CD14-positive monocyte (primary cell): Measurements from ENCODE around the gene VPS37B. TPM values are rescaled to one million over a fixed set of nuclear protein-coding genes. Genes with fewer than 3 reads are reported as not detected.

Source experiments
- DNase-seq, 3 donors: peaks; one replicate each; pipeline ENCODE4 v3.0.0-alpha.2; 2011 to 2022
- H2AFZ ChIP-seq: 2 replicates; pipeline ENCODE4 v1.6.0; 2012; ENCODE audit warnings: mild to moderate bottlenecking, low read depth, low read length, inconsistent platforms; ENCODE audit not compliant: insufficient read depth, poor library complexity, severe bottlenecking
- H3K27ac ChIP-seq, 2 donors: 1 replicate in 1 of 2; 2 replicates in 1 of 2; pipeline ENCODE4 v1.5.1; 2012 to 2013; ENCODE audit warnings: low read length in 2 of 2, control low read depth in 1 of 2, inconsistent platforms in 1 of 2, low read depth in 1 of 2, mild to moderate bottlenecking in 1 of 2
- H3K27me3 ChIP-seq, 2 donors: one replicate each; pipeline versions ENCODE4 v1.6.0 to v1.6.1; 2011 to 2013; ENCODE audit warnings: low read length in 2 of 2; ENCODE audit not compliant: control insufficient read depth in 2 of 2, insufficient read depth in 2 of 2
- H3K36me3 ChIP-seq, 2 donors: replicated peaks in 1 of 2; 1 replicate in 1 of 2; 2 replicates in 1 of 2; pipeline versions ENCODE4 v1.5.1 to v1.6.1; 2012 to 2013; ENCODE audit warnings: low read length in 2 of 2, control low read depth in 1 of 2, inconsistent platforms in 1 of 2, mild to moderate bottlenecking in 1 of 2; ENCODE audit not compliant: insufficient read depth in 2 of 2, control insufficient read depth in 1 of 2
- H3K4me1 ChIP-seq, 2 donors: 1 replicate in 1 of 2; 2 replicates in 1 of 2; pipeline versions ENCODE4 v1.5.1 to v1.6.1; 2012 to 2013; ENCODE audit warnings: low read length in 2 of 2, control low read depth in 1 of 2, inconsistent platforms in 1 of 2, mild to moderate bottlenecking in 1 of 2, moderate library complexity in 1 of 2; ENCODE audit not compliant: insufficient read depth in 2 of 2, control insufficient read depth in 1 of 2
- H3K4me2 ChIP-seq: replicated peaks from 2 replicates; pipeline ENCODE3; 2012; ENCODE audit warnings: low read length, moderate library complexity, mild to moderate bottlenecking; ENCODE audit not compliant: poor library complexity, severe bottlenecking; ENCODE audit errors: extremely low read depth
- H3K4me3 ChIP-seq, 3 experiments: fragments of 200-600 bp in 1 of 3; sonication (generic) in 1 of 3; replicated peaks in 1 of 3; 1 replicate in 2 of 3; 2 replicates in 1 of 3; pipeline ENCODE4 v1.5.1; 2011 to 2013; ENCODE audit warnings: low read length in 3 of 3, mild to moderate bottlenecking in 3 of 3, control low read depth in 2 of 3, low read depth in 2 of 3, inconsistent platforms in 1 of 3, moderate library complexity in 1 of 3
- H3K79me2 ChIP-seq: 2 replicates; pipeline ENCODE4 v1.6.0; 2012; ENCODE audit warnings: mild to moderate bottlenecking, control low read depth, inconsistent platforms, low read length, moderate library complexity; ENCODE audit not compliant: insufficient read depth
- H3K9ac ChIP-seq: 2 replicates; pipeline ENCODE4 v1.6.0; 2017; ENCODE audit warnings: low read length, mild to moderate bottlenecking; ENCODE audit not compliant: insufficient read depth, poor library complexity, severe bottlenecking
- H3K9me3 ChIP-seq, 2 donors: replicated peaks in 1 of 2; 1 replicate in 1 of 2; 2 replicates in 1 of 2; pipeline versions ENCODE4 v1.5.1 to v1.6.1; 2012 to 2013; ENCODE audit warnings: low read length in 2 of 2, control low read depth in 1 of 2; ENCODE audit not compliant: control insufficient read depth in 1 of 2, insufficient read depth in 1 of 2
- H4K20me1 ChIP-seq: 2 replicates; pipeline ENCODE4 v1.6.0; 2012; ENCODE audit warnings: mild to moderate bottlenecking, low read length, control low read depth, moderate library complexity; ENCODE audit not compliant: insufficient read depth
- H3K27ac Mint-ChIP-seq, 7 donors: one replicate each; pipeline ENCODE4 v1.8.0; 2020; ENCODE audit warnings: mild to moderate bottlenecking in 7 of 7, mixed read lengths in 7 of 7, moderate library complexity in 6 of 7, inconsistent platforms in 2 of 7
- H3K27me3 Mint-ChIP-seq, 3 donors: one replicate each; pipeline ENCODE4 v1.8.0; 2021 to 2022; ENCODE audit warnings: low read depth in 3 of 3, mild to moderate bottlenecking in 3 of 3, mixed read lengths in 3 of 3, moderate library complexity in 3 of 3, inconsistent platforms in 1 of 3
- H3K36me3 Mint-ChIP-seq, 2 donors: one replicate each; pipeline ENCODE4 v1.8.0; 2020; ENCODE audit warnings: mixed read lengths in 2 of 2, inconsistent platforms in 1 of 2, mild to moderate bottlenecking in 1 of 2
- H3K4me1 Mint-ChIP-seq: one replicate; pipeline ENCODE4 v1.8.0; 2020; ENCODE audit warnings: mild to moderate bottlenecking, mixed read lengths
- H3K4me3 Mint-ChIP-seq, 2 donors: one replicate each; pipeline ENCODE4 v1.8.0; 2020; ENCODE audit warnings: mild to moderate bottlenecking in 2 of 2, mixed read lengths in 2 of 2, moderate library complexity in 1 of 2
- H3K9me3 Mint-ChIP-seq, 7 donors: one replicate each; pipeline ENCODE4 v1.8.0; 2020 to 2022; ENCODE audit warnings: mixed read lengths in 7 of 7, mild to moderate bottlenecking in 6 of 7, moderate library complexity in 6 of 7, inconsistent platforms in 2 of 7
- WGBS: methylation state at CpG from one replicate; pipeline ENCODE4 v1.1.5; 2013; ENCODE audit warnings: missing lambda C conversion rate; ENCODE audit not compliant: insufficient coverage; 5-methylcytosine and 5-hydroxymethylcytosine counted together
- intact Hi-C, 2 donors: fragments of 100-400 bp; cut with micrococcal nuclease; formaldehyde crosslinking; loops; one replicate each; pipeline versions ENCODE4 v1.15.0 to v1.15.1; 2023
- polyA plus RNA-seq, 3 donors: library from polyadenylated mRNA; depleted of rRNA in 1 of 3; unstranded in 2 of 3; stranded (reverse) in 1 of 3; fragments of 300-500 nt in 2 of 3; fragments of >200 nt in 1 of 3; fragmentation: Illumina TruSeq in 2 of 3; gene quantifications; 1 replicate in 2 of 3; 2 replicates in 1 of 3; pipeline ENCODE4 v1.2.3, GENCODE V29; 2012 to 2021
- TF ChIP-seq, protein P1 (sequence below): fragments of 200-600 bp; IDR thresholded peaks from one replicate; pipeline ENCODE4 v1.8.0; 2022; ENCODE audit warnings: antibody characterized with exemption, mild to moderate bottlenecking

Gene VPS37B
- polyA plus RNA-seq, 3 donors: 12.3 to 34.3 (median 16.4) TPM

GRCh38 chr12:122868471-122869177 lies 27.3 kb downstream of the VPS37B start:
- 100% methylated on average over 10 of the region's 13 CpGs for WGBS
- Histone ChIP-seq H3K4me1 (peaks cover 36 to 40% of the 10 kb centered on the region in 2 donors), H3K27ac (no peak overlapping the region), H3K9ac (no peak overlapping the region), H4K20me1 (peaks cover 91% of the 10 kb centered on the region), H3K27me3 (no peaks in the 10 kb centered on the region), H3K4me3 (no peak overlapping the region), H3K79me2 (peaks cover 39% of the 10 kb centered on the region), H3K9me3 (no peaks in the 10 kb centered on the region), H3K4me2 (no peak overlapping the region), H3K36me3 (peaks cover 48 to 64% of the 10 kb centered on the region in 2 donors), H2AFZ (no peak overlapping the region)
- intact Hi-C loops: no loop called here
- H3K27ac Mint-ChIP-seq: no peak overlapping the region
- H3K4me3 Mint-ChIP-seq: no peak overlapping the region
- TF ChIP-seq, protein P1, sequence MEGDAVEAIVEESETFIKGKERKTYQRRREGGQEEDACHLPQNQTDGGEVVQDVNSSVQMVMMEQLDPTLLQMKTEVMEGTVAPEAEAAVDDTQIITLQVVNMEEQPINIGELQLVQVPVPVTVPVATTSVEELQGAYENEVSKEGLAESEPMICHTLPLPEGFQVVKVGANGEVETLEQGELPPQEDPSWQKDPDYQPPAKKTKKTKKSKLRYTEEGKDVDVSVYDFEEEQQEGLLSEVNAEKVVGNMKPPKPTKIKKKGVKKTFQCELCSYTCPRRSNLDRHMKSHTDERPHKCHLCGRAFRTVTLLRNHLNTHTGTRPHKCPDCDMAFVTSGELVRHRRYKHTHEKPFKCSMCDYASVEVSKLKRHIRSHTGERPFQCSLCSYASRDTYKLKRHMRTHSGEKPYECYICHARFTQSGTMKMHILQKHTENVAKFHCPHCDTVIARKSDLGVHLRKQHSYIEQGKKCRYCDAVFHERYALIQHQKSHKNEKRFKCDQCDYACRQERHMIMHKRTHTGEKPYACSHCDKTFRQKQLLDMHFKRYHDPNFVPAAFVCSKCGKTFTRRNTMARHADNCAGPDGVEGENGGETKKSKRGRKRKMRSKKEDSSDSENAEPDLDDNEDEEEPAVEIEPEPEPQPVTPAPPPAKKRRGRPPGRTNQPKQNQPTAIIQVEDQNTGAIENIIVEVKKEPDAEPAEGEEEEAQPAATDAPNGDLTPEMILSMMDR: no peak
- H3K9me3 Mint-ChIP-seq: peaks cover 0 to 2% (median 0%) of the 10 kb centered on the region in 7 donors
- peaks cover 0 to 2% (median 2%) of the 10 kb centered on the region in 3 donors for H3K27me3 Mint-ChIP-seq
- no peak for DNase-seq
- H3K4me1 Mint-ChIP-seq: peaks cover 40% of the 10 kb centered on the region
- peaks cover 74 to 80% of the 10 kb centered on the region in 2 donors for H3K36me3 Mint-ChIP-seq

DNA sequence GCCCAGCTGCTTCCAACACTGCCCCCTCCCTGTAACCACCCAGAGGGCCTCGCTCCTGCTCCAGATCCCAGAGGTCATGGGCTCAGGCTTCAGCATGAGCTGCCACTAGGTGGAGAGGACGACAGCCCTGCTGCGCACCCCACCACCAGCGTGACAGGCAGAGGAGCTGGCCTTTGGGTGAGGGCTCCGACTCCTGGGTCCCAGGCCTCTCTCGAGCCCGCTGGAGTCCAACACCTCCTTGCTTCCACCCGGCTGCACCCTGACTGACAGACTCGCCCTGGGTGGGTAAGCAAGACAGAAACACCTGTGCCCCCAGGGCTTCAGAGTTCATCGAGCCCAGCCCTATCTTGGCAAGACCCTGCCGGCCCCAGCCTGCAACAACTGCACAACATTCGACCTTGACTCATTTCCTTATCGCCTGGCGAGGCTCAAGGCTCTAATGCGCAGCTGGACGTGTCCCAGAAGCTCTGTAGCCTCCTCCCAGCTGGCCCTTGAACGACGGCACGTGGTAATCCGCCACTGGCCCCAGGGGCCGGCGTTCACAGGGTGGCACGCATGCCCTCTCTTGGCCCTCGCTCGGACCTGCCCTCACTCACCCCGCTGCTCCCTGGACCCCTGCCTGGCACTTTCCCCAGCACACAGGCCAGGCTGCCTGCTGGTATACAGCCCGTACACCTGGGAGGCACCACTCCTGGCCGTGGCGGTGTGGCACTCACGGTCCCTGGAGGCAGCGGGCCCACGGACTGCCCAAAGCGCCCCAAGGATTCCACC lies 28.0 kb downstream of the VPS37B start:
- no peak overlapping the region for H3K9ac ChIP-seq

More for the DNA sequence above, 28.0 kb downstream of the VPS37B start:
- Mint-ChIP-seq H3K4me1 (peaks cover 33% of the 10 kb centered on the region), H3K27ac (peak overlapping the region in 1 of 7 donors; percentile 59), H3K4me3 (no peak overlapping the region), H3K27me3 (peaks cover 0 to 2% (median 2%) of the 10 kb centered on the region in 3 donors), H3K36me3 (peaks cover 66 to 79% of the 10 kb centered on the region in 2 donors), H3K9me3 (peaks cover 0 to 2% (median 0%) of the 10 kb centered on the region in 7 donors)
- intact Hi-C loops: no loop called here
- Histone ChIP-seq H3K4me3 (no peak overlapping the region), H3K36me3 (peaks cover 51 to 69% of the 10 kb centered on the region in 2 donors), H3K27ac (no peak overlapping the region), H3K27me3 (no peaks in the 10 kb centered on the region), H4K20me1 (peaks cover 91% of the 10 kb centered on the region), H3K9me3 (no peaks in the 10 kb centered on the region), H2AFZ (no peak overlapping the region), H3K4me2 (no peak overlapping the region), H3K4me1 (peaks cover 28 to 32% of the 10 kb centered on the region in 2 donors), H3K79me2 (peaks cover 31% of the 10 kb centered on the region)
- DNase-seq: no peak
- WGBS: 92% methylated on average over 33 of the region's 33 CpGs
- TF ChIP-seq, protein P1: no peak
